ENCODE results near the gene LAYN. TPM values are rescaled to one million over a fixed set of nuclear protein-coding genes. Genes with fewer than 3 reads are reported as not detected.

Gene LAYN
- total and polyA plus RNA-seq, 5 donors: 5.0 to 7.8 (median 5.8) TPM

DNA sequence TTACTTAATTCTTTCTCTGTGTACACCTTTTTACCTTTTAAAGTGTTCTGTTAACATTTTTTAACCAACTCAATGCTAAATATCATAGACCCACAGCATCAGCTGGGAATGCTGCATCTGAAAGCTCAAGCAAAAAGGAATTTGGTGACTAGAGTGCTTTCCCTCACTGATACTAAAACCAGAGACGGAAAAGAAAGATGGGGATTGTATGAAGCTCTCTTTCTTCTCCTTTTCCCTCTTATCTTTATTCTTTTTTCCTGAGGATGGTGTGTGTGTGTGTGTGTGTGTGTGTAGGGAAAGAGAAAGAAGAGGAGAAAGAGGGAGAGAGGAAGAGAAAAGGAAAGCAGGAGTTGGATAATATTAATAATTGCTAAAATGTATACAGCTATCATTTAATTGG is 57.6 kb downstream of the LAYN start:
- intact Hi-C loops (cut with DNase I): loop anchor here in 2 of 4 donors (10.0 kb wide), 2 partner anchors 237 to 247 kb away; no protein-coding TSS in a partner anchor
- Histone ChIP-seq H3K9me3 (ENCODE audit: control insufficient read depth, low read length) (no peaks in the 10 kb centered on the region), H3K4me3 (ENCODE audit: low read length) (no peak overlapping the region), H3K27ac (ENCODE audit: low read length) (no peak overlapping the region), H3K4me1 (ENCODE audit: control insufficient read depth, insufficient read depth, low read length) (no peaks in the 10 kb centered on the region), H3K27me3 (ENCODE audit: control insufficient read depth, insufficient read depth) (no peaks in the 10 kb centered on the region)
- no peak for DNase-seq
- no peak for ATAC-seq
- WGBS: 36% methylated on average over 1 of the region's 1 CpG

DNA sequence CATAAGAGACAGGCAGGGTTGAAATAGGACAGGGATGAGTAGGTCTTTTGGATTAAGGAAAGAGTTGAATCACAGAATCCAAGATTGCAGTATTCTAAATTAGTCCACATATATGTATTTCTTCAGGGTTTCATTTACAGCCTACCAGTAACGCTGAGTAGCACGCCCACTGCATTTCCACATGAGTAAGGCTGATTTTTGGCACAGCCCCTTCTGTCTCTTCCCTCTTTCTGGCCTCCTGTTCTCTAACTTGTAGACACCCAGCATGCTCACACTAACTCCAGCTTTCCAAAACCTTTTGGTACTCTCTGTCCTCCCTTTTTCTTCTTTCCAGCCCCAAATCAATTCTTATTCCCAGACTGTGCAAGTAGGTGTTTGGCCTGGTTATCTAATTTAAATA is 58.0 kb downstream of the LAYN start:
- DNase-seq (no peak), ATAC-seq (no peak)
- intact Hi-C loops (cut with DNase I): loop anchor here in 2 of 4 donors (10.0 kb wide), 2 partner anchors 236 to 246 kb away; no protein-coding TSS in a partner anchor
- no peak overlapping the region for H3K4me3 ChIP-seq (ENCODE audit: low read length)
- WGBS: 52% methylated on average over 2 of the region's 2 CpGs
- no peaks in the 10 kb centered on the region for H3K4me1 ChIP-seq (ENCODE audit: control insufficient read depth, insufficient read depth, low read length)
- no peaks in the 10 kb centered on the region for H3K27me3 ChIP-seq (ENCODE audit: control insufficient read depth, insufficient read depth)
- H3K9me3 ChIP-seq (ENCODE audit: control insufficient read depth, low read length): no peaks in the 10 kb centered on the region
- H3K27ac ChIP-seq (ENCODE audit: low read length): no peak overlapping the region

DNA sequence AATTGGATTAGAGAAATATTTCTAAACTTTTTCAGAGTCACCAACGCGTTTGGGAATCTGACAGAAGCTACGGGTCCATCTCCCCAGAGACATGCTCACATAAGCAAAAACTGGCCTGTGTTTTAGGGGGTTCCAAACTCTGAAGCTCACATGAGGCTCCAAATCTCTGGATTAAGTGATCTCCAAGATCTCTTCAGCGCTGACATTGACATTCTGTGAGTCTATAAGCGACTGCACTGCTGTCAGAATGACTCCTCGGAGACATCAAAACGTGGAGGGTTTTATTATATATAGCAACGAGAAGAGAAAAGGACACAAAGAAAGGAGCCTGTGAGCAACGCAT is 61.1 kb downstream of the LAYN start:
- Histone ChIP-seq H3K27me3 (ENCODE audit: control insufficient read depth, insufficient read depth) (no peaks in the 10 kb centered on the region), H3K27ac (ENCODE audit: low read length) (peak overlapping the region; percentile 22), H3K9me3 (ENCODE audit: control insufficient read depth, low read length) (no peaks in the 10 kb centered on the region), H3K4me3 (ENCODE audit: low read length) (peak overlapping the region; percentile 91), H3K4me1 (ENCODE audit: control insufficient read depth, insufficient read depth, low read length) (no peaks in the 10 kb centered on the region)
- 16% methylated on average over 9 of the region's 9 CpGs for WGBS
- intact Hi-C loops (cut with DNase I): loop anchor here (5.0 to 10.0 kb wide), 3 partner anchors 93 to 241 kb away; no protein-coding TSS in a partner anchor
- no peak for ATAC-seq
- DNase-seq: no peak

DNA sequence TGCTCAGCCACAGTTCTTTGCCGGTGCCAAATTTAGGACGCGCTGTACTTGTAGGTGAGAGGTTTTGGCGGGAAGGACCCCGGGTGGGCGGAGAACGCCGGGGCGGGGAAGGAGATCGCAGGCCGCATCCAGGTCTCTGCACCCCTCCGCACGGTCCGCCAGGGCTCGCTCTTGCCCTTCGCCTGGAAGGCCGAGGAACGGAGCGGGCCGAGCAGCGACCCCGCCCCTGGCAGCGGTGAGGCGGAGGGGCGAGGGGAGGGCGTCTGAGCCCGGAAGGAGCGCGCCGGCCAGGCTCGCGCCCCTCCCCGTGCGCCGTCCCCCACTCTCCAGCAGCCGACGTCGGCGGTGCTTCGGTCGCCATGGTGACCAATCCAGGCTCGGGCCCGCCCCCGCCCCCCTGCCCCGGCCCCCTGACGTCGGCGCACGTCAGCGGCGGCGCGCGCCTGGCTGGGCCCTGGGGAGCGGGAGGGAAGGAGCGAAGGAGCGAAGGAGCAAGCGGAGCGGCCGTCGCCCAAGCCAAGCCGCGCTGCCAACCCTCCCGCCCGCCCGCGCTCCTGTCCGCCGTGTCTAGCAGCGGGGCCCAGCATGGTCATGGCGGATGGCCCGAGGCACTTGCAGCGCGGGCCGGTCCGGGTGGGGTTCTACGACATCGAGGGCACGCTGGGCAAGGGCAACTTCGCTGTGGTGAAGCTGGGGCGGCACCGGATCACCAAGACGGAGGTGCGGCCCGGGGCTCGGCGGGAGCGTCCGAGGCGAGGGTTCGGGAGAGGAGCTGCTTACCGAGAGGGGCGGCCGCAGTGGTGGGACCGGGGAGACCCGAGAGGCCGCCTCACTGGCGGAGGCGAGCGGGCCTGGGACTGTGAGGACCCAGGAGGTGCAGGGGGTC is 61.7 kb downstream of the LAYN start, which contains the start of gene SIK2:
Gene SIK2, plus strand, starts transcription at position 471 of the 886 bp plus-strand sequence. Its CDS starts 115 bp downstream, at position 586.
- Histone ChIP-seq H3K27me3 (ENCODE audit: control insufficient read depth, insufficient read depth) (no peaks in the 10 kb centered on the region), H3K4me3 (ENCODE audit: low read length) (peak within 1 kb of the TSS; percentile 91), H3K9me3 (ENCODE audit: control insufficient read depth, low read length) (no peaks in the 10 kb centered on the region), H3K4me1 (ENCODE audit: control insufficient read depth, insufficient read depth, low read length) (no peaks in the 10 kb centered on the region), H3K27ac (ENCODE audit: low read length) (peak within 1 kb of the TSS; percentile 86)
- DNase-seq: peak; percentile 97 to 98 (median 98)
- ATAC-seq: peak; percentile 97 to 98
- WGBS: under 1% methylated on average over 100 of the region's 100 CpGs
- intact Hi-C loops (cut with DNase I): loop anchor here (2.0 to 10.0 kb wide), 4 partner anchors 93 to 240 kb away; no protein-coding TSS in a partner anchor

DNA sequence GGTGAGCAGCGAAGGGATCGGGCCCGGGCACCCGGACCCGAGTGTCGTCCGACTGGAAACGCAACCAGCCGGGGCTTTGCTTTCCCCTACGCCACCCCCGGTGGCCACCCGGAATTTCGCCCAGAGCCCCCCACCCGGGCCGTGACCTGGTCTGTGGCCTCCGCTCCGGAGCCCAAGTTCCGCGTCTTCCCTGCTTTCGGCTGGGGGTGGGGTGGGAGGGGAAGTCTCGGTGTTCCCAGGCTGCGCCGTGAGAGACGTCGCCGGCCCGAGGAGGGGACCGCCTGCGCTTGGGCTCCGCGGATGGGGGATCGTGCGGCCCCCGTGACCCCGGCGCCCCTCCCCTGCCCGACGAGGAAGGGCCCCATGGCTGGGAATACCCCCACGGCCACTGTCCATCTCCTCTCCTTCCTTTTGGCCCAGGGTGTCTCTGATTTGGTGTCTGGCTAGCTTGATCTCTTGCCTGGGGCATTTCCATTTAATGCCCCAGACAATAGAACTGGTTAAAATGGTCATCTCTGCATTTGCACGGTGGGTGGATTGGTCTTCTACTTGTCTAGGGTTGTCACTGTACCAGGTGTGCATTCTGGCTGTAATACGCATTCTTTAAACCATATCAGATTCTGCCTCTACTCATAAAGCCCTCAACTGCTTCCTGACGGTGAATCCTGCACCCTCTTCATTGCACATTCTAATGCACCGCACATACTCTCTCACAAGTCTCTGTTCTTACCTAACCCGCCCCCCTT is 62.5 kb downstream of the LAYN start:
- DNase-seq: peak in 1 of 3 donors; percentile 78
- WGBS: 1% methylated on average over 44 of the region's 44 CpGs
- Histone ChIP-seq H3K4me1 (ENCODE audit: control insufficient read depth, insufficient read depth, low read length) (no peaks in the 10 kb centered on the region), H3K4me3 (ENCODE audit: low read length) (peak overlapping the region; percentile 91), H3K27ac (ENCODE audit: low read length) (peak overlapping the region; percentile 86), H3K27me3 (ENCODE audit: control insufficient read depth, insufficient read depth) (no peaks in the 10 kb centered on the region), H3K9me3 (ENCODE audit: control insufficient read depth, low read length) (no peaks in the 10 kb centered on the region)
- intact Hi-C loops (cut with DNase I): loop anchor here (2.0 to 10.0 kb wide), 4 partner anchors 92 to 239 kb away; no protein-coding TSS in a partner anchor
- peak; percentile 37 to 43 for ATAC-seq

DNA sequence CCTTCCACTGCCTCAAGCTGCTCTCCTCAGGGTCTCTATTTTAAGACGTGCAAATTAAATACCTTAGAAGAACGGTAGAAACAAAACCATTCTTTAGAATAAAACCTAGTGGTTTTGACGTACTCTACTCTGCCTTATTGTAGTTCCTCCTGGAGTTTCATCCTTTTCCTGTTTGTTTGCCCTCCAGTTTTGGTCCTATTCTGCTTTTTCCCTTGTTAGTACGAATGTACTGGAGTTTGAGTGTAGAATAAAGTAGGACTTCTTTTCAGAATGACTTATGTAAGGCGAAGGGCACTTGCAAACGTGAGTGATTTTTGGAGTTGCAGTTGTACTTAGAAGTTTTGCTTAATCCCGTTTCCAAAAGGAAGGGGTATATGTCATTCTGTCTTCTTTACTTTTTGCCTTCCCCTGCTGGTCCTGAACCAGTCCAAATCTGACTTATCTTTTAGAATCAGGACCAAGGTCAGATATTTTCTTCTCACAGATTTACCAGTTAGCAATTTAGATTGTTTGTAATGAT is 63.2 kb downstream of the LAYN start:
- Histone ChIP-seq H3K27ac (ENCODE audit: low read length) (peak overlapping the region; percentile 80), H3K27me3 (ENCODE audit: control insufficient read depth, insufficient read depth) (no peaks in the 10 kb centered on the region), H3K4me1 (ENCODE audit: control insufficient read depth, insufficient read depth, low read length) (no peaks in the 10 kb centered on the region), H3K9me3 (ENCODE audit: control insufficient read depth, low read length) (no peaks in the 10 kb centered on the region), H3K4me3 (ENCODE audit: low read length) (peak overlapping the region; percentile 91)
- 8% methylated on average over 7 of the region's 7 CpGs for WGBS
- intact Hi-C loops (cut with DNase I): loop anchor here (2.0 to 10.0 kb wide), 4 partner anchors 91 to 239 kb away; no protein-coding TSS in a partner anchor
- DNase-seq: no peak
- no peak for ATAC-seq

DNA sequence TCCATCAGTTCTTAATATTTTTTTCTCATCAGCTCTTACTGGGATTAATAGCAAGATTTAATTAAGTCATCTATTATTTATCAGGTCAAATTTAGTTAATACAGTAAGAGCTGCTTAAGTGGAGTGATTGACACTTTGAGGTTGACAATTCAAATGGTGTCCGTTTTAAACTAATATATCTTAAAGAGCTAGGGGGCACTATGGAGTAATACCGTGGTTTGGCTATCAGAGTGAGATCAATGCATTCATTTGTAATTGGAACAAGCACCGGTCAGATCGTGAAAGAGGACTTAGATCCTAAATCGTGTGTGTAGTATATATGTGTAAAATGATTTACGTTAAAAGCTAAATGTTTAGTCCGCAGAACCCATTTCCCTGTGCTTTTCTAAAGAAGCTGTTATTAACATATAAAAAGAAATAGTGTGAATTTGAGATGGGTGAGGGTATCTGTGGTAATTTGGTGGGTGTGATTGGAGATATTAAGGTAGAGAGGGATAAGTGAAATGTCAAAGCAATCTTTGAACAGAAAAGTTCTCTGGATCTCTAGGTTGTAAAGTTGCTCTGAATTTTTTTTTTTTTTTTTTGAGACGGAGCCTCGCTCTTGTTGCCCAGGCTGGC is 64.0 kb downstream of the LAYN start:
- Histone ChIP-seq H3K27me3 (ENCODE audit: control insufficient read depth, insufficient read depth) (no peaks in the 10 kb centered on the region), H3K4me1 (ENCODE audit: control insufficient read depth, insufficient read depth, low read length) (no peaks in the 10 kb centered on the region), H3K9me3 (ENCODE audit: control insufficient read depth, low read length) (no peaks in the 10 kb centered on the region), H3K4me3 (ENCODE audit: low read length) (peak overlapping the region; percentile 91), H3K27ac (ENCODE audit: low read length) (no peak overlapping the region)
- intact Hi-C loops (cut with DNase I): loop anchor here (5.0 to 10.0 kb wide), 3 partner anchors 90 to 238 kb away; no protein-coding TSS in a partner anchor
- 35% methylated on average over 9 of the region's 9 CpGs for WGBS
- DNase-seq (no peak), ATAC-seq (no peak)

DNA sequence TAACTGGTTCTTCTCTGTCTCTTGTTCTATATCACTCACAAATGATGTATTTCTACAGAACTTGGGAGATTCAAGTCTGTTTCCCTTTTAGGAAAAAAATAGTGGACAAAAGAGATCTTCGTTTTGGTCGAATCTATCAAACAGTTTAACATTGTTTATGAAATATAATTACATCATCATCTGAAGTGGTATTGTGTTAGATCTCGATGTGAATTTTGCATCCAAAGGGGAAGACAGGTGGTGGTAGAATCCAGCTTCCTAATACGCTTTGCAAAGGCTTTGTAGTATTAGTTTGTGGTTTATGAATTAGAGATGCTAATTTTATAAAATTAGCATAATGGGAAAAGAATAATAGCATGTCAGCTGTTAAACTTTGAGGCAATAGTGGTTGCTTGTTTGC is 65.2 kb downstream of the LAYN start:
- no peak for ATAC-seq
- 36% methylated on average over 4 of the region's 4 CpGs for WGBS
- intact Hi-C loops (cut with DNase I): loop anchor here in 1 of 4 donors (10.0 kb wide), 1 partner anchor 89 kb away; no protein-coding TSS in a partner anchor
- Histone ChIP-seq H3K27me3 (ENCODE audit: control insufficient read depth, insufficient read depth) (no peaks in the 10 kb centered on the region), H3K4me1 (ENCODE audit: control insufficient read depth, insufficient read depth, low read length) (no peaks in the 10 kb centered on the region), H3K27ac (ENCODE audit: low read length) (no peak overlapping the region), H3K4me3 (ENCODE audit: low read length) (no peak overlapping the region), H3K9me3 (ENCODE audit: control insufficient read depth, low read length) (no peaks in the 10 kb centered on the region)
- DNase-seq: no peak

DNA sequence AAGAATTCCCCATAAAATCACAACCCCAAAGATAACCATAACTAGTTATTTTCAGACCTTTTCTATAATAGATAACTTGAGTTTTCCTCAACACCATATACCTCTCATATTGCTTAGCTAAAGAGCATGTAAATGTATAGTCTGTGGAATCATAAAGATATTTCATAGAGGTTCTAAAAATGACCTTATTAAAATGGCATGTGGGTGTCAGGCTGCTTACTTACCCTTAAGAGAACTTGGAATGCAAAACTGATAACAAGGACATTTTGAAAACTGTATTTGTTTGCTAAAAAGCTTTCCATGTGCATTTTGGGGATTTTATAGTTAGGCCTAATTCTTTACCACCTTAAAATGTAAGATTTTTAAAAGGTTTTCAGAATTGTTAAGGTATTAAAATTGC is 66.5 kb downstream of the LAYN start:
- H3K9me3 ChIP-seq (ENCODE audit: control insufficient read depth, low read length): no peaks in the 10 kb centered on the region
- no peaks in the 10 kb centered on the region for H3K4me1 ChIP-seq (ENCODE audit: control insufficient read depth, insufficient read depth, low read length)
- no peaks in the 10 kb centered on the region for H3K27me3 ChIP-seq (ENCODE audit: control insufficient read depth, insufficient read depth)
- intact Hi-C loops (cut with DNase I): loop anchor here in 1 of 4 donors (10.0 kb wide), 1 partner anchor 88 kb away; no protein-coding TSS in a partner anchor
- no peak for ATAC-seq
- H3K27ac ChIP-seq (ENCODE audit: low read length): no peak overlapping the region
- DNase-seq: no peak
- no peak overlapping the region for H3K4me3 ChIP-seq (ENCODE audit: low read length)

DNA sequence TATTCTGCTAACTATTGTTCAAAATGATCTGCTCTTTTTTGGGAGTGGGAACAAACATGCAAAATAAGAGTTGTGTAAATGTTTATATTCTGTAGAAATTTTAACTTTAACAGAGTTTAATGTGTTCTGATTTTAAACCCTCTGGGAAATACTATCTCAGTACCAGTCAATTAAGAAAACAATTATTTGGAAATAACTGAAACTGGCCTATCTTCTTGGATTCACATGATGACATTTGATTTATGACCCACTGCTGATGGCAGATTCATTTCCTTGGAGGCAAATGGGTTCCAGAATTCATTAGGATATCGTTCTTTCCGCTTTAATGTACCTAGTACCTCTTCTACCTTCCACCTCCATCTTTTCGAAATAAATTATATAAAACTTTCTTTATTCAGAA is 67.2 kb downstream of the LAYN start:
- peaks cover 2% of the 10 kb centered on the region for H3K4me1 ChIP-seq (ENCODE audit: control insufficient read depth, insufficient read depth, low read length)
- DNase-seq: no peak
- H3K9me3 ChIP-seq (ENCODE audit: control insufficient read depth, low read length): no peaks in the 10 kb centered on the region
- intact Hi-C loops (cut with DNase I): loop anchor here in 1 of 4 donors (10.0 kb wide), 1 partner anchor 87 kb away; no protein-coding TSS in a partner anchor
- ATAC-seq: no peak
- H3K27me3 ChIP-seq (ENCODE audit: control insufficient read depth, insufficient read depth): no peaks in the 10 kb centered on the region
- no peak overlapping the region for H3K4me3 ChIP-seq (ENCODE audit: low read length)
- 78% methylated on average over 3 of the region's 3 CpGs for WGBS
- no peak overlapping the region for H3K27ac ChIP-seq (ENCODE audit: low read length)
